Bronchial epithelial cell (primary cell): ENCODE data around the gene NPAS1. TPM values are rescaled to one million over a fixed set of nuclear protein-coding genes. Genes with fewer than 3 reads are reported as not detected.

Source experiments
- DNase-seq: peaks from one replicate; pipeline ENCODE4 v3.0.0-alpha.2; 2010; ENCODE audit warnings: low read depth
- FAIRE-seq: peaks from 2 replicates; lab custom pipeline; 2011; peaks lifted over from hg19 to GRCh38; lab: Jason Lieb, UNC
- H3K27me3 ChIP-seq: 2 replicates; pipeline ENCODE4 v1.5.1; 2011; ENCODE audit warnings: low read length; ENCODE audit not compliant: control insufficient read depth, insufficient read depth
- H3K36me3 ChIP-seq: 2 replicates; pipeline ENCODE4 v1.5.1; 2011; ENCODE audit warnings: low read length; ENCODE audit not compliant: control insufficient read depth, insufficient read depth
- H3K4me3 ChIP-seq: 2 replicates; pipeline ENCODE4 v1.5.1; 2011; ENCODE audit warnings: mild to moderate bottlenecking, low read depth, low read length, control low read depth
- CTCF ChIP-seq: IDR thresholded peaks from 2 replicates; pipeline ENCODE4 v1.5.1; 2011; ENCODE audit warnings: mild to moderate bottlenecking, moderate library complexity, low read length, control low read depth, inconsistent platforms; ENCODE audit not compliant: insufficient read depth, severe bottlenecking
- total RNA-seq: library from RNA; depleted of rRNA; stranded (reverse); fragments of >200 nt; gene quantifications from 2 replicates; pipeline ENCODE4 v1.2.1, GENCODE V29; 2014

The NPAS1 gene
- total RNA-seq, 1 donor from 2014 or later = 0.26 TPM

GRCh38 chr19:47035127-47036096 lies 15.8 kb downstream of the NPAS1 start:
- Histone ChIP-seq H3K27me3 (no peaks in the 10 kb centered on the region), H3K4me3 (peak overlapping the region; percentile 52), H3K36me3 (no peaks in the 10 kb centered on the region)
- peak; percentile 97 for DNase-seq
- FAIRE-seq = no peak
- peak; percentile 91 for TF ChIP-seq CTCF

- TF ChIP-seq CTCF = no peak
- FAIRE-seq (no peak), DNase-seq (peak; percentile 37)
- peak overlapping the region; percentile 52 for H3K4me3 ChIP-seq
- H3K36me3 ChIP-seq = no peaks in the 10 kb centered on the region
- no peaks in the 10 kb centered on the region for H3K27me3 ChIP-seq
These were observed 16.5 kb downstream of the NPAS1 start for GRCh38 chr19:47036097-47036651.

- no peak overlapping the region for H3K4me3 ChIP-seq
- H3K36me3 ChIP-seq = peaks cover 1% of the 10 kb centered on the region
- no peaks in the 10 kb centered on the region for H3K27me3 ChIP-seq
- no peak for TF ChIP-seq CTCF
- DNase-seq = no peak
- FAIRE-seq = no peak
These were observed 18.1 kb downstream of the NPAS1 start for GRCh38 chr19:47037766-47038165.

- Histone ChIP-seq H3K4me3 (no peak overlapping the region), H3K36me3 (peaks cover 1% of the 10 kb centered on the region), H3K27me3 (no peaks in the 10 kb centered on the region)
- DNase-seq (no peak), FAIRE-seq (no peak)
- TF ChIP-seq CTCF = no peak
These were observed 19.7 kb downstream of the NPAS1 start for GRCh38 chr19:47039239-47039874.

- Histone ChIP-seq H3K27me3 (no peaks in the 10 kb centered on the region), H3K4me3 (no peak overlapping the region), H3K36me3 (peaks cover 1% of the 10 kb centered on the region)
- FAIRE-seq (no peak), DNase-seq (no peak)
- no peak for TF ChIP-seq CTCF
These were observed 21.2 kb downstream of the NPAS1 start for GRCh38 chr19:47040869-47041268.
